HG03159 (cell line): Measurements from ENCODE around the gene PTPN6.

Source experiments
- ATAC-seq: cut with Tn5 transposase; IDR thresholded peaks from one replicate; pipeline ENCODE4 v1.9.1; 2021; ENCODE audit warnings: mild to moderate bottlenecking, moderate library complexity; ENCODE audit not compliant: unreplicated experiment

Gene PTPN6

DNA sequence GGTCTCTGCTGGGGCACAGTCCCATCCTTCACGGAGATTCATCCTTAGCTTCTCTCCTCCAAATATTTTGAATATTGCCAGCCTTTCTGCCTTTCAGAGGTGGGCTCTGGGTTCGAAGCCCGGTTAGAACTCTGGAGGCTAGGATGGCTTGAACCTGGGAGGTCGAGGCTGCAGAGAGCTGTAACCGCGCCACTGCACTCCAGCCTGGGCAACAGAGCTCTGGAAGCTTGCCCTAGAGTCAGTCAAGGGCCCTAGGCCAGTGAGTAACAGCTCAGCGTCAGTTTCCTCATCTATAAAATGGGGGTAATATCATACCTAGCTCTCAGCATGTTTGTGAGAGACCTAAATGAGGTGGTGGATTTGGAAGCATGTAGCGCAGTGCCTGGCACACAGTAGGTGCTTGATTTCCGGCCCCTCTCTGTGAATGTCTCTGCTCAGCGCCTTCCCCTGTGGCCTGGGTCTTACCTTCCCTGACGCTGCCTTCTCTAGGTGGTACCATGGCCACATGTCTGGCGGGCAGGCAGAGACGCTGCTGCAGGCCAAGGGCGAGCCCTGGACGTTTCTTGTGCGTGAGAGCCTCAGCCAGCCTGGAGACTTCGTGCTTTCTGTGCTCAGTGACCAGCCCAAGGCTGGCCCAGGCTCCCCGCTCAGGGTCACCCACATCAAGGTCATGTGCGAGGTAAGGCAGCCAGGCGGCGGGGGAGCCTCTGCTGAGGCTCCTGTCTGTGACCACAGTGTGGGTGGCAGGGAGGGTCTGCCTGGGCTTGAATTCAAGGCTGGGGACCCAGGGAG lies 3.4 kb downstream of the PTPN6 start:
- ATAC-seq: no peak

DNA sequence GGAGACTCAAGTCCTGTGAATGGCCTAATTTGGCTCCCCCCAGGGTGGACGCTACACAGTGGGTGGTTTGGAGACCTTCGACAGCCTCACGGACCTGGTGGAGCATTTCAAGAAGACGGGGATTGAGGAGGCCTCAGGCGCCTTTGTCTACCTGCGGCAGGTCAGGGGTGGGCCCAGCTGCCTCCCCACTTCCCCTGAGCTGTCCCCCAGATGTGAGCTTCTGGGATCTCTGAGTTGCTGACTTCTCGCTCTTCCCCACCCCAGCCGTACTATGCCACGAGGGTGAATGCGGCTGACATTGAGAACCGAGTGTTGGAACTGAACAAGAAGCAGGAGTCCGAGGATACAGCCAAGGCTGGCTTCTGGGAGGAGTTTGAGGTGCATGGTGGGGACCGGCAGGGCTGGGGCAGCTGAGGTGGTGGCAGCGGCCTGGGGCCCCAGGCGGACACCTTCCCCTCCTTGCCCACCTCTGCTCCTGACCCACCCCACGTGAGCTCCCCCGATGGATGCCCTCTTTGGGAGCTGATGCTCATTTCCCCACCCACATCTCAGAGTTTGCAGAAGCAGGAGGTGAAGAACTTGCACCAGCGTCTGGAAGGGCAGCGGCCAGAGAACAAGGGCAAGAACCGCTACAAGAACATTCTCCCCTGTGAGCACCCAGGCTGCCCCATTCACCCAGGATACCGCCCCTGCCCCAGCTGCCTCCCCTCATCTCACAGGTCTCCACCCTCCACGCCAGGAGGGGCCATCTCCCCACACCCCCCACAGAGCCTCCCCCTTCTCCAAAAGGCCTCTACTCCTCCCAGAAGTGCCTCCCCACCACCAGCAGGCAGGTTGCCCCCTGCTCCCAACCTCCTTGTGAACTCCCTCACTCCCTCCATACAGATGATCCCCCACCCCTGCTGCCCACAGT lies 4.2 kb downstream of the PTPN6 start:
- no peak for ATAC-seq

DNA sequence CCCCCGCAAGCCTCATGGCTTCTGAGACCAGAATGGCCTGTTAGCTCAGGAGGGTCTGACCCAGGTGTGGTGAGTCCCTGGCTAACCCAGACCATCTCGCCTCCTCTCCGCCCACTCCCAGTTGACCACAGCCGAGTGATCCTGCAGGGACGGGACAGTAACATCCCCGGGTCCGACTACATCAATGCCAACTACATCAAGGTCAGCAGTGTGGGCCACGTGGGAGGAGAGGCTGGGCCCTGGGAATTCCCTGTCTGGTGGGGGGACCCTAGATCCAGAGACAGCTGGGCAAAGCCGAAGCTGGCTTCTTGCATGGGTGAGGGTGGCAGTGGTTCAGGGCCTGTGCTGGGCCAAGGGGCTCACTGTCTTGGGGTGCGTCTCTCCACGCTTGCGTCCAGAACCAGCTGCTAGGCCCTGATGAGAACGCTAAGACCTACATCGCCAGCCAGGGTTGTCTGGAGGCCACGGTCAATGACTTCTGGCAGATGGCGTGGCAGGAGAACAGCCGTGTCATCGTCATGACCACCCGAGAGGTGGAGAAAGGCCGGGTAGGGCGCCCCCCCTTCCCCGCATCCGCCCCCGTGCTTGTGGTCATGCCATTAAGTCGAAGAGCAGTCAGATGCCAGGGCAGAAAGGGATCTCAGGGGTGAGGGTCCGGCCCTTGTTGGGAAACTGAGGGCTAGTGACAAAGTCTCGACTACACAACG lies 5.0 kb downstream of the PTPN6 start:
- ATAC-seq: no peak

DNA sequence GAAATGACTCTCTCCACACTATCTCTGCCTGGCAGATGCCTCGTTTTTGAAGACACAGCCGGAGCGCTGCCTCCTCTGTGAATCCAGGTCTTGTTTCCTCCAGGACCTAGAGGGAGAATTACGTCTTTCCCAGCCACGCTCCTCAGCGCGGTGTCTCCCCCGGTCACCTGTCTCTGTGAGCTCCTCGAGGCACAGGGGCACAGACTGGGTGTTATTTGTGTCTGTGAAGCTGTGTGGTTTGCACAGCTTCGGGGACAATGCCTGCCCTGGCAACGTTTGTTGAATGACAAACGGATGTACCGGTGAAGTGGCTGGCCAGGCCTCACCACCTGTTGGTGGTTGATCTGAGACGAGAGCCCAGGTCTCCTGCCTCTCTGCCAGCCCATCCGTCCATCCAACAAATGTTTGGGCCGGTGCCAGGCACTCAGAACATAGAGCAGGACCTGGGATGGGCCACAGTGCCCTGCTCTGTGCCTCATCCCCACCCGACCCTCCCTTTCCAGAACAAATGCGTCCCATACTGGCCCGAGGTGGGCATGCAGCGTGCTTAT lies 6.1 kb downstream of the PTPN6 start:
- ATAC-seq: no peak

DNA sequence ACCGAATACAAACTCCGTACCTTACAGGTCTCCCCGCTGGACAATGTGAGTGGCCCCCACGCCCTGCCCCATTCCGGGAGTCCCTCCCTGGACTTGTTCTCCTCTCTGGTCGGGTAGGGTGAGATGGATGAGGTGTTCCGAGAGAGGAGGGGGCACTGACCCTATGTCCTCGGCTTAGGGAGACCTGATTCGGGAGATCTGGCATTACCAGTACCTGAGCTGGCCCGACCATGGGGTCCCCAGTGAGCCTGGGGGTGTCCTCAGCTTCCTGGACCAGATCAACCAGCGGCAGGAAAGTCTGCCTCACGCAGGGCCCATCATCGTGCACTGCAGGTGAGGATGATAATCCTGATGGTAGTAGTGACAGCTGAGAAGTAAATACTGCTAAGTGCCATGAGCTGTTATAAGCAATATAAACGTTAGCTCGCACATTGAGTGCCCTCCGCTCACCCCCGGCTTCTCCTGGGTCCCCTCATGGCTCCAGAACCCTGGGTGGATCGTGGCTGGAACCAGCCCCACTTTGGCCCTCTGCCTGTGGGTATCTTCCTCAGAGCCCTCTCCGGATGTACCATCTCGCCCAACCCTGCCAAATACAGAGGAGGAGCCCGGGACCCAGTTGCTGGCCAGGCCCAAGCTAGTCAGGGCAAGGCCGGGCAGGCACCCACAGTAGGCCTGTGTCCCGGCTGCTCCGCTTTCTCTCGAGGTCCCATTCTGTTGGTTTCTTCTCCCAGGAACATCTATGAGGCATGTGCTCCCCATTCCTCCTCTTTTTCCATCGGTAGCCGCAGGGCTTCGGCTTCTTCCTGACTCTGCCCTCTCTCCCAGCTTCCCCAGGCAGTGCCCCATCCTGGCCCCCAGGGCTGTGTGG lies 6.8 kb downstream of the PTPN6 start:
- ATAC-seq: no peak

DNA sequence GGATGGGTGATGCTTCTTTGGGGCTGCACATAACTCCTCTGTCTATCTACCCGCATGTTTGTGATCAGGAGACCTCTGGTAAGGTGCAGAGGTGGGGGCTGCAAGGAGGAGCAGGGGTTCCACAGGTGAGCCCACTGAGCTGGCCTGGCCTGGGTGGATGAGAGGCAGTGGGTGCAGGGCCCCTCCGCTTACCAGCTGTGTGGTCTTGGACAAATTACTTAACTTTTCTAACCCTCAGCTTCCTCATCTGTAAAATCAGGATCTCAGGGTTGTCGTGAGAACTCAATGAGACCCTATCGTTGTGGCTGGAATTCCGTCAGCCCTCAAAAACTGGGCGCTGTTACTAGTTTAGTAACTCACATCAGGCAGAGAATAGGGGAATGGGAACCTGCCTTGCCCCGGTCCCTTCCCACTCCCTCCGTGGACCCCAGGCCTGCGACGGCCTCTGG lies 7.5 kb downstream of the PTPN6 start:
- ATAC-seq: no peak

DNA sequence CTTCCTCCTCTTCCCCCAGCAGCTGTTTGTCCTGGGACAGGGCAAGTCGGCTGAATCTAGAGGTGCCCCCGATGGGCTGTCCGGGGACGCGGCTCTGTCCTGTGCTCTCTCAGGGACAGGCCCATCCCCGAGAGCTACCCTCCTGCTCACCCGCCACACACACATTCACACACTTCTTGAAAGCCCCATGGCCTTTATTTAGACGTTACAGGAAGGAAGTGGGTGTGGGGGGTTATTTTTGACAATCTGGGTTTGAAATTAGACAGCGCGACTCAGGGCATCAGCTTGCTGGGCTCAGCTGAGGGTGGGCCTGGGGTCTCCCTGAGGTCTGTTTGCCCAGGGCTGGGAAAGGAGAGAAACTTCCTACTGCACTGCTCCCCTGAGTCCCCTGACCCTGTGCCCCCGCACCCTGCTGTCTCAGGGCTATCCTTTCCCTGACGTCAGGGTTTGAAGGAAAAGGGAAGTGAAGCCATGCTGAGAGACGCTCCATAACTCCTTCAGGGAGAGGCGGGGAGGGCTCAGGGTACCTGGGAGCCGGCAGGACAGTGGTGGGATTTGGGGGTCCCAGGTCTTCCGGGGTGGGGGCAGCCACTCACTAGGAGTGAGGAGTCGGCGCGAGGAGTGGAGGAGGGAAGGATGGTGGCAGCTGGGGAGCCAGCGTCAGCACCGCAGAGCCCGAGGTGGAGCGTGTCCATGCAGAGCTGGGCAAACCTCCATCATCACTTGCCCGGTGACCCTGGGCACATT lies 8.1 kb downstream of the PTPN6 start:
- peak; percentile 54 for ATAC-seq

DNA sequence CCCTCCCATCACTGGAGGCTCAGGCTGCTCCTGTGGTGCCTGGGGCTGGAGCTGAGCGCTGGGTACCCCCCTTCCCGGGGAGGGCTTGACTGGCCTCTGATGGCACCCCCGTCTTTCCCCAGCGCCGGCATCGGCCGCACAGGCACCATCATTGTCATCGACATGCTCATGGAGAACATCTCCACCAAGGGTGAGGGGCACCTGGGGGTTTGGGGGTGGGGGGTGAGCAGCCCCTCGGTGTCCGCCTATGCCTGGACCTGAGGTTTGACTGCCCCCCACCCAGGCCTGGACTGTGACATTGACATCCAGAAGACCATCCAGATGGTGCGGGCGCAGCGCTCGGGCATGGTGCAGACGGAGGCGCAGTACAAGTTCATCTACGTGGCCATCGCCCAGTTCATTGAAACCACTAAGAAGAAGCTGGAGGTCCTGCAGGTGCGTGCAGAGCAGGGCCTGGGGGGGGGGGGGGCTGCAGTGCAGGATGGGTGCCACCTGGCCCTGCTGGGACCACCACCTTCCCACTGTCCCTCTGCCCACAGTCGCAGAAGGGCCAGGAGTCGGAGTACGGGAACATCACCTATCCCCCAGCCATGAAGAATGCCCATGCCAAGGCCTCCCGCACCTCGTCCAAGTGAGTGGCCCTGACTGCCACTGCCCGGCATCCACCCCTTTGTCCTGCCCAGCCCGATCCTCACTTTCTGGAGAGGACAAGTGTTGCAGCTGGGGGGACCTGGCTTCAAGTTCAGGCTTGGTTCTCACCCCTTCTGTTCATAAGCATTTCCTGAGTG lies 8.8 kb downstream of the PTPN6 start:
- ATAC-seq: no peak

DNA sequence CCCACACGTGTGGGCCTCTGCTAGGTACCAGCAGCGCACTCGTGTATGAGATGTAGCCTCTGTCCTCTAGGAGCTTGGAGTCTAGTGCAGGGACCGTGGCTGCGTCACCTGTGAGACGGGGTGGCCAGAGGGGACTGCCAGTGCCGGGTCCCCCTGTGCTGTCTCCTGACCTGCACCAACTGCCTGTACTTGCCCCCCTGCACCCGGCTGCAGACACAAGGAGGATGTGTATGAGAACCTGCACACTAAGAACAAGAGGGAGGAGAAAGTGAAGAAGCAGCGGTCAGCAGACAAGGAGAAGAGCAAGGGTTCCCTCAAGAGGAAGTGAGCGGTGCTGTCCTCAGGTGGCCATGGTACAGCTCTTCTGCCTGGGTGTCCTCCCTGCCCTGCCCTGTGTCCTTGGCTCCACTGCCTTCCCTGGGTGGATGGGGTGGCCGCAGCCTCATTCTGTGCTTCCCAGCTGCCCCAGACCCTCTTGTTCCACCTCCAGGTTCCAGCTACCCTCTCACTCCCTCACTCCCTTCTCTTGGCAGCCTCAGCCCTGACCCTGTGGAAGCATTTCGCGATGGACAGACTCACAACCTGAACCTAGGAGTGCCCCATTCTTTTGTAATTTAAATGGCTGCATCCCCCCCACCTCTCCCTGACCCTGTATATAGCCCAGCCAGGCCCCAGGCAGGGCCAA lies 9.6 kb downstream of the PTPN6 start:
- ATAC-seq: no peak

DNA sequence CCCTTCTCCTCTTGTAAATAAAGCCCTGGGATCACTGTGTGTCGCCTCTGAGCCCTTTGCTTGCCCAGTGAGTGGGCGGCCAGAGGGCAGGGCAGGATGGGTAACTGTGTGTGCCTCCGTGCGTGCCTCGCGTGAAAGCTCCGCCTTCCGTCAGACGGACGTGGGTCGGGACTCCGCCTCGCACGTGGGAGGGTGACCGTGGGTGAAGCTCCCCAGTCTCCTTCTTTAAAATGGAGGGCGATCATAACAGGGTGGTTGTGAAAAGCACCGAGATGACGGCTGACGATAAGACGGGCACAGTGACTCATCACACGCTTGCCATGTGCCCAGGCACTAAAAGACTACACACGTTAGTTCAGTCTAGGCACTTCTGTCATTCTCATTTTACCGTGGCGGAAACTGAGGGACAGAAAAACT lies 10.1 kb downstream of the PTPN6 start:
- no peak for ATAC-seq

DNA sequence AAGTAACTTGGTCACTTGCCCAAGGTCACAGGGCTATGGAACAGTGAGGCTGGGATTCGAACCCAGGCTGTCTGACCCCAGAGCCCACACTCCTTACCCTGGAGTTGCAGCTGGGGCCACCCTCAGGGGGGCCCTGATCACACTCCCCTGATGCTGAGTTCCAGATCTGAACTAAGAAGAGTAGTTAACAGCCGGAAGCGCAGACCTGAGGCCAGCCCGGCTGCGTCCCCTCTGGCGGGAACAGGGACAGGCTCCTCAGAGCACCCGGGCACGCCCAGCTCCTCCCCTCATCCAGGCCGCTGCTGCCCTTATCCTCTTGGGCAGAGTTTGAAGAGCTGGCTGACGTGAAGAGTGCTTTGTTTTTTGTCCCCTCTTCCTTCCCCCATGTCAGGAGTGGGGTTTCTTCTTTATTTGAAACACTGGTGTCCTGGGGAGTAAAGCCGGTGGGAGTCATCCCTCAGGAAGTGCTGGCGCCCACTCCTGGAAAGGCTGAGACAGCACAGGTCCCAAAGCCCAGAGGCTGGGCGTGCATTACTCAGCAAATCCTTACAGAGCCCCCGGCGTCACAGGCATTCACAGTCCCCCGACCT lies 10.6 kb downstream of the PTPN6 start:
- ATAC-seq: no peak

DNA sequence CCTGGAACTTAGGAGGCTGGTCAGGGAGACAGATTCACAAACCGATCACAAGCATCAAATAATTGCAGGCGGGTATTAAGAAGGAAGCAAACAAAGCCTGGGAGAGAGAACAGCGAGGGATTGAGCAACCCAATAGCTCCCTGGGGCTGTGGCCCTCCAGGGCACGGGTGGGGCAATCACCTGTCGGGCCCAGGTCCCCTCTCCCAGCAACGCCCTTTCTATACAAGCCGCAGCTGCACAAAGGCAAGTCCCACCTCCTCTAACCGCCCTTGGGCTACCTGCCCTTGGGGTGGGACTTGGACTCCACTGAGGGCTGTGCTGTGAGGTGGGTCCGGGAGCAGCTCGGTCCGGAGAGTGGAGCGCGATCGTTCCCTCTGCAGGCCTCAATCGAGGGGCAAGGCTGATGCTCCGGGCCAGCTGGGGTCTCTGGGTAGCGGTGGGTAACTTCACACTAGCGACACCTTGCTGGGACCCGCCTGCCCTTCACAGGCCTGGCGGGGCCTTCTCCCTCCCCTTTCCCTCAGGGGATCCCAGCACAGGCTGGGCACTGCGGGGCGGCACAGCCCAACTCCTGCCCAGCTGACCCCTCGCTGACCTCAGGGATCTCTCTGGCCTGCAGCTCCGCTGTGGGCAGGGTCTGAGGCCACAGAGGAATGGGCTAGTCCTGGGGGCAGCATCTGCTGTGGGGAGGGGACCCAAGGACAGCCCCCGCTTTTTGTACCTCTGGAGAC lies 11.3 kb downstream of the PTPN6 start:
- ATAC-seq: no peak

DNA sequence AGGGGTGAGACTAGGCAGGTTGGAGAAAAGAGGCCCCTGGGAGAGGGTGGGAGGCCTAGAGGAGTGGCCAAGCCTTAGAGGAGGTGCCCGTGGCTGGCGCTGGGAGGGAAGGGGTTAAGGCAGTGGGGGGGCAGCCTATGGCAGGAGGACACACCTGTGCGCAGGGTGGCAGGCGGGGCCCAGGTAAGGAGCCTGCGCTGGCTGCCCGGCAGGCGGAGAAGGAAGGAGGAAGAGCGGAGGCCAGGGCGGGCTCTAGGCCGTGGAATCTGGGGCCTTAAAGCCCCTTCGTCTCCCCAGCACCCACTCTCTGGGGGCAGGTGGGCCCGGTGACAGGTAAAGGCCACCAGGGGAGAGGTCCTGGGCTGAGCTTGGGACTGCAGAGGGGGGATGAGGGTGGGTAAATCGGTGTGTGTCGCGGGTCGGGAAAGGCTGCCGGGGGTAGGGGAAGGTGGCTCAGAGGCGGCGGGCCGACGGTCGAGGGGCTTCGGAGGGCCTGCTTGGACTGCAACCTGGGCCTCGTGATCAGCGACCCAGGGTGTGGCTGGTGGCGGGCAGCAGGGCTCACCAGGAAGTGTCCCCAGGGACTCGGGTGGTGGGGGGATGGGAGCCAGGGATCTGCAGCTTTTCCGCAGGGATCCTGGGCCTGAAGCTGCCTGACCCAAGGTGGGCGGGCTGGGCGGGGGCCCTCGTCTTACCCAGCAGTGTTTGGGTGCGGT lies 12.0 kb downstream of the PTPN6 start:
- ATAC-seq: no peak

DNA sequence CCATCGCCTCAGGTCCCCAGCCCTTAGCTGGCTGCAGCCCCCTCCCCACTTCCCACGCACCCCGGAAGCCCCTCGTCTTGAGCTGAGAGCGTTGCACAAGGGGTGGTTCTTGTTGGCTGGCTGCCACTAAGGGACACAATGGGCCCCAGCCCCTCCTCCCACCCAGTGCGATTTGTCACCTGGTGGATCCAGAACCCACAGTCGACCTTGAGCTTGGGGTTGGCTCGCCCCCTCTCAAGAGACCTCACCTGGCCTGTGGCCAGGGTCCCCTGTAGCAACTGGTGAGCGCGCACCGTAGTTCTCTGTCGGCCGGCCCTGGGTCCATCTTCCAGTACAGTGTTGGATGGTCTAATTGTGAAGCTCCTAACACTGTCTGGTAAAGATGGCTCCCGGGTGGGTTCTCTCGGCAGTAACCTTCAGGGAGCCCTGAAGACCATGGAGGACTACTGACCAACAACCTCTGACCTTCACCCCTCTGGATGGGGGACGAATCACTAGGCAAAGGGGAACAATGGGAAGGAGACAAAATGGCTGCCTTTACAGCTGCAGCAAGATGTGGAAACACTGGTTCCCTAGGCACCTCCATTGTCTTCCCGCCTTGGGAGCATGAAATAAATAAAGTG lies 12.7 kb downstream of the PTPN6 start:
- no peak for ATAC-seq

DNA sequence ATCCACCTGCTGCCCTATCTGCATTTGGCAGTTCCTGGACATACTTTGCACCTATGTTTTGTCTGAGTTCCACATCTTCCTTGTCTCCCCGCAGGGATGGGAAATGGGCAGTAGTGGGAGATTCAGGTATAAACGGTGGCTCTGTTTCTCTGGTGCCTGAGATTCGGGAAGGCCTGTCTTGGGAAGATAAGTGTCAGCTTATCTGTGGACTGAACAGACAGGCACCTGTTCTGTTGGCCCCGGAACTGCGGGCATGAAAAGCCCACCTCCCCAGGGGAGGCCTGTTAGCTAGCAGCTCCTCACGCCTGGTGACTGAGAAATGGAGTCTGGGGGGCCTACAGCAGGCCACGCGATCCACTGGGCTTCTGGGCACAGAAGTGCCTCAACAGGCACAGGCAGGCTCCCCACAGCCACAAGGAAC lies 13.5 kb downstream of the PTPN6 start:
- no peak for ATAC-seq
